ENCODE data around the gene MYG1.

- no peak for TF ChIP-seq PREB (CRISPR knock-in tag; IDR thresholded peaks at IDR 0.05)
- no peak for TF ChIP-seq POLR2A (IDR thresholded peaks at IDR 0.05; ENCODE audit: insufficient read depth in 1 of 2, low read depth in 2 of 2, low read length in 2 of 2)
- TF ChIP-seq CREB1 (IDR thresholded peaks at IDR 0.05) = no peak
- TF ChIP-seq CREB1 (CRISPR knock-in tag; IDR thresholded peaks at IDR 0.05) = no peak
- no peak for TF ChIP-seq FOXA1 (IDR thresholded peaks at IDR 0.05)
- TF ChIP-seq FOXA1 (CRISPR knock-in tag; IDR thresholded peaks at IDR 0.05) = no peak
- no peak for TF ChIP-seq ZNF737 (CRISPR knock-in tag; IDR thresholded peaks at IDR 0.05; ENCODE audit: borderline replicate concordance)
- no peak for TF ChIP-seq ZBTB34 (CRISPR knock-in tag; IDR thresholded peaks at IDR 0.05)
These were observed 45.5 kb downstream of the MYG1 start for GRCh38 chr12:53344824-53345485.

Data from HepG2 (cell line).